ENCODE data around the gene TSEN54. TPM values are rescaled to one million over a fixed set of nuclear protein-coding genes. Genes with fewer than 3 reads are reported as not detected.

Gene TSEN54
- total RNA-seq, 1 donor from 2014 or later: 8.9 TPM

DNA sequence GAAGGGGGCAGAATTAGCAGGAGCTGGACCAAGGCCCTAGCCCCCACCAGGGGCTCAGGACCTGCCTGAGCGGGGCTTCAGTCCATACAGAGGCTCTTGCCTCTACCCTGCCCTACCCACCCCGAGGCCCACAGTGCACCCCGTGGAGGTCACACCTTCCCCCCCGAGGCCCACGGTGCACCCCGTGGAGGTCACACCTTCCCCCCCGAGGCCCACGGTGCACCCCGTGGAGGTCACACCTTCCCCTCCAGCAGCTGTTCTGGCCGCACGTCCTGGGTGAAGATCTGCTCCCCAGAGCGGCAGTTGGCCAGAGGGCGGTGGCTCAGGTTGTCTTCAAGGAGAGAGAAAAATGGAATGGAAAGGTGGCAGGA is 12.4 kb upstream of the TSEN54 start:
- DNase-seq (ENCODE audit: low read depth in 2 of 2): no peak

DNA sequence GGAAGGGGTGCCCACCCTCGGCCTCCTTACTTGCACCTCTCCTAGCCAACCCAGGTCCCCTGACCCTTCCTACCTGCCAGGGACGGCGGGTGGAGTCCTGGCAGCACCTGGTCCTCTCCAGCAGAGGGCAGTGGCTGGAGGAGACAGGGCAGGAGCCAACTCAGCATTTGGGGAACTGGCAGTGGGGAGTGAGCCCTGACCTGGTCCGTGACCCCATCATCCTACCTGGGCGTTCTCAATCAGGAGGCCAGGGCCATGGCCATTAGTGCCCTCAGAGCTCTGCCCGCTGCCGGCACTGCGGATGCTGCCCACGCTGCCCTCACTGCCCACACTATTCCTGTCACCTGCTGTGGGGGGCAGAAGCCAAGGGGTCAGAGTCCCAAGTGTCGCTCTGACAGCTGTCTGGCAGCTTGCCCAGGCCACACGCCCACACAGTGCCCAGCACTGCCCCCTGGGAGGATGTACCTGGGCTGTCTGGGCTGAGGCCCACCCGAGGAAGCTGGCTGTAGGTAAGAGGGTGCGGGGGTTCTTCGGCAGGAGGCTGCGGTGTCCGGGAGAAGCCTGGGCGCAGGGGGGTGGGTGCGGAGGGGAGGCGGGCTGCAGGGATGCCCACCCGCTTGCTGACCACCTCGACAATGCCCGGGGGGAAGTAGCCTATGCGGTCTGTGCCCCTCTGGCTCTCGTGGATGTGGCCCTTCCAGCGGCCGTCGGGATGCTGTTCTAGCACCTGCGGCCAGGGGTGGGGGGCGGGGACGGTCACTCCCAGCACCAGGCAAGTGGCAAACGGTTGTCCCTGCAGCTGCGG is 11.8 kb upstream of the TSEN54 start:
- DNase-seq (ENCODE audit: low read depth in 2 of 2): no peak

DNA sequence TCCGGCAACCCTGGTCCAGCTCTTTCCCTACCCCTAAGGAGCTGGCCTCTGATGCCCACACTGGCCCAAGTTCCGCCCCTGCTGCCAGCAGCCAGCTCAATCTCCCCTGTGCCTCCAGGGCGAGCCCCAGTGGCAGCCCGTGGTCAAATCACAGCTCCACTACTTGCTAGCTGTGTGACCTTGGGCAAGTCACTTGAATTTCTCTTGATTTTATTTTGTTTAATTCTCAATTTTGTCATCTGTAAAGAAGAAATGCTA is 11.2 kb upstream of the TSEN54 start:
- DNase-seq (ENCODE audit: low read depth in 2 of 2): no peak

DNA sequence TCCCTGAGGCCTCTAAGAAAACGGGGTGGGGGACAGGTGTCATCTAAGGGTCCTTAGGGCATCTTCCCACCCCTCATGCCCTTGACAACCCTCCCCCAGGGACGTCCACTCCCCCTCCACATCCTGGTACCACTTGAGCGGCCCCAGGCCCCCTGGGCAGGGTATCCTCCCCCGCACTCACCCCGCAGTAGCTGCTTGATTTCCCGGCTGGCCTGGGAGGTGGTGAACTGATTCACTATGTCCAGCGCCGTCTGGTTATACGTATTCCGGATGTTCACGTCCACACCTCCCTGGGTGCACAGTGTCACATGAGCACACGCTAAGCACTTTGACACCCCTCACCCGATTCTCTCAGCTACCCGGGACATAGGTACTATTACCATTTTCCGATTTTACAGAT is 10.7 kb upstream of the TSEN54 start:
- DNase-seq (ENCODE audit: low read depth in 2 of 2): no peak

DNA sequence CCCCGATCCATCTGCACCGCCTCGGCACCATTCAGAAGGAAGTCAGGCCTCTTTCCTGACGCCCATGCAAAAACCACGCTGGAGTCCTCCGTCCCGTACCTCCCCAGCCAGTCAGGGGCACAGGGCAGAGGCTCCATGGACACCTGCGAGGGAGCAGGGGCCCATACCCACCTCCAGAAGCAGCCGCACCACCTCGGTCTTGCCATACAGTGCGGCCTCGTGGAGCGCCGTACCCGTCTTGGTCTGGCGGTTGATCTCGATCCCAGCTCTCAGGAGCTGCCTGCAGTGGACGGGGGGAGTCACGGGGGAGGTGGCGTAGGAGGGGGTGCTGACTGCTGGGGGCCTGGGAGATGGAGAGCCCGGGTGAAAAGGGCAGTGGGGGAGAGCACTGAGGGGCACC is 10.2 kb upstream of the TSEN54 start:
- DNase-seq (ENCODE audit: low read depth in 2 of 2): no peak

DNA sequence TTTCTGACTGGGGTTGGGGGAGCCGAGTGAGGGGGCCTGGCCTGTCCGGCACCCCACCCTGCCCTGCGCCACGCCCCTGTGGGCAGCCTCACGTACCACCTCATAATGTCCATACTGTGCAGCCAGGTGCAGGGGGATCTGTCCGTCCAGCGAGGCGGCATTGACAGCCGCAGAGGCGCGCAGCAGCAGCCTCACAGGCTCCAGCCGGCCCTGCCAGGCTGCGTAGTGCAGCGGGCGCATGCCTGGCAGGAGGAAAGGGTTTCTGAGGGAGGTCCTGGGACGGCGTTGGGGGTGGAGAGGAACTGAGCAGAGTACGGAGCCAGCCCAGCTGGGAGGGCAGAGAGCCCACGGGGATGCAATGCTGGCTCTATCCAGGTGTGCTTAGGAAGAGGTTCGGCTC is 9.4 kb upstream of the TSEN54 start:
- DNase-seq (ENCODE audit: low read depth in 2 of 2): no peak

DNA sequence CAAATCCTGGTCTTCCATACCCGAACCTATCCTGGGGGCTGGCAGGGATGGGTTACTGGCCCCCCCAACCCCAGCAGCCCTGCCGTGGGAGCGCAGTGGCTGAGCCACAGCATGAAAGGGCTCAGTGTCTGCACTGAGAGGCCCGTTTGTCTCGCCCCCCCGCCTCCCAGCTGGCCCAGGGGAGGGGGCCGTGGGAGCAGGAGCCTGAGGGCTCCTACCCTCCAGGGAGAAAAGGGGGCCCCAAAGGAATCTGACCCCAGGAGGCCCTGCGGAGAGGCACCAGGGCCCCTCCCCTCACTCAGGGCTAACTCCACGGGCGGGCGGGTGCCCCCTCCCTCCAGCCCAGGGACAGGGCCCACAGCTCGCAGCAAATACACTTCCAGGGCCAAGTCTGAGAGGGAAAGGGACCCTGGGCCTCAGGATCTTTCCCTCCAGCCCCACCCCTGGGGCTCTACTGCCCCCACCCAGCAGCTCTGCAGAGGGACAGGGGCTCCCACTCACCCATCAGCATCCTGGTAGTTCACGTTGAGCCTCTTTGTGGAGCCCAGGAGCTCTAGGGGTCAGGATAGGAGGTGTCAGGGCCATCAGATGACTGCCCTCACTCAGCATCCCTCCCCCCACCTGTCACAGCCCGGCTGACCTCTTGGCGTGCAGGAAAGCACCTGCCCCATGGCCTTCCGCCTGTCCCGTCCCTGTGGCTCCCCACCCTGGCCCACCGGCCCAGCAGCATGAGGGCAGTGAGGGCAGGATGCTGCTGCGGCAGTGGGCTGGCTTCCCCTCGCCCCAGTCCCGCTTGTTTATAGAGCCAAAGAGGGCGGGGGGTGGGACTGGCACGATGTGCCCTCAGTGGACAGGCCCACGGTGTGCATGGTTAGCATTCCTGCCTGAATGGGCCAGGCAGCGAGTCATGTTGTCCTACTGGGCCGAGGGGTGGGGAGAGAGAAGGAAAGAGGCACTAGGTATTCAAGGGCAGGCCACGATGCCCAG is 8.3 kb upstream of the TSEN54 start:
- no peak for DNase-seq (ENCODE audit: low read depth in 2 of 2)

DNA sequence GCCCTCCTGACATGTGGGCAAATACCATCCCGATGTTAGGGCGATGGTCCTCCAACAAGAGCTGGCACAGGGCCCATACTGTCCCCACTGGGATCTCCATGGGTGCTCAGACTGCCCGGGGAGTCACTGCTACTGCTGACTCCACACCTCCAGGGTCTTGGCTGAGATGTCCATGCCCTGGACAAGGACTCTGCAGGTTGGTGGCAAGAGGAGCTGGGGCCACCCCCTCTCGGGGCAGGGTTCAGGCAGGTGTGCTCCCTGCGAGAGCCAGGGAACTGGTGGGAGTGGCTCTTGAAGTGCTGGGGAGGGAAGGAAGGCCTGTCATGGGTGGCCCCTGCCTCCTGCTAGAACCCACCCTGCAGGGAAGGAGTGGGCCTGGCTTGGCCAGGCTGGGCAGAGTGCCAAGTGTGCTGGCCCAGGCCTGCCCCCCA is 7.4 kb upstream of the TSEN54 start:
- DNase-seq (ENCODE audit: low read depth in 2 of 2): no peak

DNA sequence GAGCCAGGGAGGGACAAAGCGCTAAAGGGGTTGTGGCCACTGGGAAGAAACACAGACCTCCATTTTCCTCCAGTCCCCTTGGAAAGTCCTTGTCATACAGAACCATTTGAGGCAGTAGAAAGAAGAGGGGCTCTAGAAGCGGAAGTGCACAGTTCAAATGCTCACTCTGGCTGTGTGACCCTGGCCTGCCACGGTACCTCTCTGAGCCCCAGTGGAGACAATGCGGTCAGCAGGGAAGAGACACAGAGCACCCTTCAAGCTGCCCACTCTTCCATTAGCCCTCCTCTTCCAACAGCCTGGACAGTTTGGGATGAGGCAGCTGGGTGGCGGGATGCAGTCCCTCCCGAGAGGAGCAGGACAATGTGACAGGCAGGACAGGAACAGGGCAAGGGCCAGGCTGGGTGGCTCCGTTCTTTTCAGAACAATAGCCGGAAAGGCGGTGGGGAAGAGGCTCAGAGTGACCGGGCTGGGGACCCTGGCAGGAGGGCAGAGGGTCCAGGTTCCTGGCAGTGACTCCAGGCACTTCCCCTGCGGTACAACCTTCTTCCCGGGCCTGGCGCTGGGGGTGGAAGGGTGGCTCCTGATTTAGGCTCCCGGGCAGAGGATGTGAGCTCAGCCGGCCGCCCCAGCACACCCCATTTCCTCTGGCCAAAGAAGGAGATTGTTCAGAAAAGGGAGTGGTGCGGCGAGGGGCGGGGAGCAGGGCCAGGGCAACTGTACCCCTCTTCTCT is 6.6 kb upstream of the TSEN54 start:
- peak; percentile 45 to 75 for DNase-seq (ENCODE audit: low read depth in 2 of 2)

DNA sequence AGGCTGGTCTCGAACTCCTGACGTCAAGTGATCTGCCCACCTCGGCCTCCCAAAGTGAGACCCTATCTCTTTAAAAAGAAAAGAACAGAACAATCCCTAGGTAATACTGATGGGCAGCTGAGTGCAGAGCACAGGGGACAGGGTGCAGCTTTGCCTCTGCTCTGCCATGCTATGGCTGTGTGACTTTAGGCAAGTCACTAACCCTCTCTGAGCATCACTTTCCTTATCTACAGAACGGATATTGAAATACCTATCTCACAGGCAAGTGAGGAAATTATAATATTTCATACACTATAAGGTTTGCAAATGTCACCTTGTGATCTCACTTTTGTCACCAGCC is 5.1 kb upstream of the TSEN54 start:
- DNase-seq (ENCODE audit: low read depth in 2 of 2): no peak

DNA sequence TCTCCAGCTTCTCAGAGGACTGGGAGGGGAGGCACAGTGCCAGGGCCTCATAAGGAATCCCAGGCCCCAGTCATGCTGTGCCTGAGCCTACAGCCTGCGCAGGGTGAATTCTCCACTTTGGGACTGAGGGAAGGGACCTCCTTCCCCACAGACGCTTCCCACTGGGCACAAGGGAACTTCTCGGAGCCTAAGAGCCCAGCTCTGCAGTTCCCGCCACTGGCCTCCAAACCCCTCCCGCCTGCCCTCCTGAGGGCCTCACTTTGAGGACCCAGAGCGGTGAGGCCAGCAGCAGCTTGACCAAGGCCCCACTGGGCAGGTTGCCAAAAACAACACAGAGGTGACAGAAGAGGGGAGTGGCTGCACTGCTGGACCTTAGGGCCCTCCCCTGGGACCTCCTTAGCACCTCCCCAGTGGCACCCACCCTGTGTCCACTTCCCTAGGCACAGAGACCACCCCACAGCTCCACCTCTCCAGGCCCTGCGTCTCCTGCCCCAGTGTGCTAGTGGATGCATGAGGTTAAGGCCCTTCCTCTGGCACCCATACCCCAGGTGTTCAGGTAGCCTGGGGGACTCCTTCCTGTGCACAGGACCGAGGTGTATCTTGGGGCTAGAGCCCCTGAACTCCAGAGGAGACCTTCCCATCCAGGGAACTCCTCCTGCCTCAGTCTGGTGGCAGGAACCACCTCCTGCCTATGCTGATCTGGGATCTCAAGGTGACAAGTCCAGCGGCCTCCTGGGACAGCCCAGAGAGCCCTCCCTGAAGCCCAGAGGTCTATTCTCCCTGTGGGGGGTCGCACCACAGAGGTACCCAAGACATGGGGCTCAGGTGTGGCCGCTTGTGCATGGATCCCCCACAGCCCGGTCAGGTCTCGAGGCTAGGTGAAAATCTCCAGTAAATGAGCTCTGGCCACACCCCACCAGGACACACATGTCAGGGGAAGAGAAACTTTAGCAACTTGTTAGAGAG is 4.4 kb upstream of the TSEN54 start:
- DNase-seq (ENCODE audit: low read depth in 2 of 2): peak; percentile 34 to 61

DNA sequence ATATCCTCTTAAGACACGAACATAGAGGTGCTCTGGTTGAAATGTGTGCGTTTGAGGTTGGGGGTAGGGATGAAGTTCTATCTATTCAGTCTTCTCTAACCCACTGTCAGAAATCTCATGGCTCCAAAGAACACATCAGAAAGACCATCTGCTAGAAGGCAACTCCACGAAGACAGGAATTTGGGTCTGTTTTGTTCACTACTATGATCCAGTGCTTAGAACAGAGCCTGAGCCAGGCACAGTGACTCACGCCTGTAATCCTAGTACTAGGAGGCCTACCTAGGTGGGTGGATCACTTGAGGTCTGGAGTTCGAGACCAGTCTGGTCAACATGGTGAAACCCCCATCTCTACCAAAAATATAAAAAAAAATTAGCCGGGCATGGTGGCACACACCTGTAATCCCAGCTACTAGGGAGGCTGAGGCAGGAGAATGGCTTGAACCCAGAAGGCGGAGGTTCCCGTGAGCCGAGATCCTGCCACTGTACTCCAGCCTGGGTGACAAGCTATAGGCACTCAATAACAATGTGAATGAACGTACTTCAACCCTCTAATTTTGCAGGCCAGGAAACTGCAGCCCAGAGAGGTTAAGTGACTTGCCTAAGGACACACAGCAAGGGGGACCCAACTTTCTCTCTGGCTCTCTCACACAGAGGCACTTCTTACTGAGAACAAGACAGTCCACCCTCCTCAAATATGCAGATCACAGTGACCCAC is 3.2 kb upstream of the TSEN54 start:
- DNase-seq (ENCODE audit: low read depth in 2 of 2): peak in 1 of 2 donors; percentile 38

DNA sequence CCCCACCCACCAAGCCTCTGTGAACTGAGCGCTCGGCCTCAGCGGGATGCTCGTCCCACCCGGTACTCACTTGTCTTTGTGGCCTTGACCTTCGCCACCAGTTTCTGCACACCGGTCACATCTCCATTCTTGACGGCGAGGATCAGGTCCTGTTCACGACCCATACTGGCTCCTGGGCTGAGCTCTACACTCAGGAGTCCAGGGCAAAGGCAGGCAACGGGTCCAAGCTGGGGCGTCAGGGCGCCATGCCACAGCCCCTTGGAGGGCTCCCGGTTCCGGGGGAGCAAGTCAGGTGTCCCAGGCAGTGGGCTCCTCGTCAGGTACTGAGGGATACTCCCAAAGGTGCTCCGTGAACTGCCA is 2.7 kb upstream of the TSEN54 start:
- no peak for DNase-seq (ENCODE audit: low read depth in 2 of 2)

DNA sequence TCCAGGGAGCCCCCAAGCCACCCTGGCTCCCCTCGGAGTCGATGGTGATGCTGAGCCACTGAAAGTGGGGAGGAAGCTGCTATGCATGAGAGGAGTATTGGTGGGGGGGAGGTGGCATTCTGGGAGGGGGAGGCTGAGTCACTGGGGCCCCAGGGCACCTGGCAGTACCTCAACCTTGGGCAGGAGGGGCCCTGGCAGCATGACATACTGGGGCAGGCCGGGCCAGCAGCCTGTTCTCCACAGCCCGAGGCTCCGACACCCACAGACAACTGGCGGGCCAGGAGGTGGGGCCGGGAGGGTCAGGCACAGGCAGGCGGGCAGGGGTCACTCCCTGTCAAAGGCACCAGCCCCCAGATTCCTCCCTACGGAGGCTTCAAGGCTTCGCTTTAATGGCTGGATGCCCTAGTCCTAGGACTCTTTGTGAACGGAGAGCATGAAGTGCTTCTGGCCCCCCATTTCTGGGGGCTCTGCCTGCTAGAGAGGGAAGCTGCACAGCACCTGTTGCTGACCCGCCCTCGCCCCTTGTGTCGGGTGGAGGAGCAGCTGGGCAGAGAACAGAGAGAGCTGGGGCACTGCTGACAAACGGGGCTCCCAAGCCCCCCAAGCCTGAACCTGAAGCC is 1.9 kb upstream of the TSEN54 start:
- no peak for DNase-seq (ENCODE audit: low read depth in 2 of 2)

DNA sequence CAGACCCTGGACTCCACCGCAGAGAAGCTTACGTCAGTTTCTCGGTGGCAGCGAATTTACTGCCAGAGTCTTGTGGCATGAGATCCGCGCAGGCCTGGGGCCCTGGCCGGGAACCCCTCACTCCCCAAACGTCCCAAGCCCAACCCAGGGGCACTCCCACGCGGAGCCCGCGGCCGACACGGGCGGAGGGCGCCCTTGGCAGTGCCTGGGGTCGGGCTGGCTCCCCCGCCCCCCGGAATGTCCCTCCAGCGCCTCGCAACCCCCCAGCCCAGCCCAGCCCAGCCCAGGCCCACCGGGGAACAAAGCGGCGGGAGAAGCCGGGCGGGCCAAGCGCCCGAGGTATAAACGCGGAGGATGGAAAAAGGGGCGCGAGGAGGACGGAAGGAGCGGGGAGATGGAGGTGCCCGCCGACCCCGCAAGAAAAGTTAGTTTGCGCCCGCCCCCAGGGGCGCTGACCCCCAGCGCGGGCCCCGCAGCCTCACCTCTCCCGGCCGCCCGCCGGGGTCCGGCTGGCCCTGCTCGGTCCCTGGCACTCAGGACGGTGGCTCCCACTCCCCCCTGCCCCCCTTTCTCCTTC is 1.3 kb upstream of the TSEN54 start:
- no peak for DNase-seq (ENCODE audit: low read depth in 2 of 2)

DNA sequence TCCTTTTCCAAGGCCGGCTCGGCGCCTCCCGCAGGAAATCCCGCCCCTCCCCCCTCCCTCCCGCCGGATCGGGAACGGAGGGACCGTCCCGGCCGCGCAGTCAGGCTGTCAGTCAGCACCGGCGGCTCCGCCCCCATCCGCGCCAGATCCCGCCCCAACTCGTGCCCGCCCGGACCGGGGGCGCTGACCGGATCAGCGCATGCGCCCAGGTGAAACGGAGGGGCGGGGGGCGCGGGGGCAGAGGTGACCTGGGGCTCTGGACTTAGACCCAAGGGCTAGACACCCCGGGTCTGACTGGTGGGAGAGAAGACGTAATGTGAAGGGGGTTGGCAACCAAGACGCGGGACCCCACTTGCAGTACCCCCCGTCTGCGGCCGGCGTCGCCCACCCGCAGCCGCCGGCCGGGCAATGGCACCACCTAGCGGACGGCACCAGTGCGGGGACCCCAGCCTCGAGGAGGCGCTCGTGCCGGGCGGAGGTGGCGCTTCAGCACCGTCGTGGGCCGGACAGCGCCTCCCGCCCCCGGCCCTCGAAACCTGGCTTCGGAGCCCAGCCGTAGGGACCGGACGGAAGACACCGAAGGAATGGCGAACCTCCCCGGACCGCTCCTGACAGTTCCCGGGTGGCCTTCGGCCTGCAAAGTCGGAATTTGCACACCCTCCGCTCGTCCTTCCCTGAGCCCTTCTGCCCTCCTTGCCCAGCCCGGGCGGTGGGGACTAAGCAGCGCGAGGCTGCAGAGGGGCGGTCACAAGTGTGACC is 653 bp upstream of the TSEN54 start, which contains the start of gene CASKIN2:
TSS of gene CASKIN2 (minus strand) at position 42 of the 759 bp plus-strand sequence. CDS start 1,733 bp downstream, outside the sequence.
- peak; percentile 92 to 96 for DNase-seq (ENCODE audit: low read depth in 2 of 2)

DNA sequence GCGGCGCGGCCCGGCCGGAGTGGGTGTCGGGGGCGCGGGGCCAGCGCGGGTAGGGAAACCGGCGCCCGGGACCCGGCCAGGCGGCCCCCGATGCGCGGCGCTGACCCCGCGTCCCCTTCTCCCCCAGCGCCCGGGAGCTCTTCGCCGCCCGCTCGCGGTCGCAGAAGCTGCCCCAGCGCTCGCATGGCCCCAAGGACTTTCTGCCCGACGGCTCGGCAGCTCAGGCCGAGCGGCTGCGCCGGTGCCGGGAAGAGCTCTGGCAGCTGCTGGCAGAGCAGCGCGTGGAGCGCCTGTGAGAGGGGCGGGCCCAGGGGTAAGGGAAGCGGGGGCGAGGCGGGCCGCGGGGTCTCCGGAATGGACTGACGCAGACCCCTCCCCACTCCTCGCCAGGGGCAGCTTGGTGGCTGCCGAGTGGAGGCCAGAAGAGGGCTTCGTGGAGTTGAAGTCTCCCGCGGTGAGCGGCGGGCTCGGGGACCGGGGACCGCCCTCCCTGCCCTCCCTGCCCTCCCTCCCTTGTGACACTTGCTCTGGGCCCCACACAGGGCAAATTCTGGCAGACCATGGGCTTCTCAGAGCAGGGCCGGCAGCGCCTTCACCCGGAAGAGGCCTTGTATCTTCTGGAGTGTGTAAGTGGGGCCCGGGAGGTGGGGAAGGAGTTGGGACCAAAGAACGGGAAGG is 430 bp downstream of the TSEN54 start:
- DNase-seq (ENCODE audit: low read depth in 2 of 2): peak; percentile 33 to 37

DNA sequence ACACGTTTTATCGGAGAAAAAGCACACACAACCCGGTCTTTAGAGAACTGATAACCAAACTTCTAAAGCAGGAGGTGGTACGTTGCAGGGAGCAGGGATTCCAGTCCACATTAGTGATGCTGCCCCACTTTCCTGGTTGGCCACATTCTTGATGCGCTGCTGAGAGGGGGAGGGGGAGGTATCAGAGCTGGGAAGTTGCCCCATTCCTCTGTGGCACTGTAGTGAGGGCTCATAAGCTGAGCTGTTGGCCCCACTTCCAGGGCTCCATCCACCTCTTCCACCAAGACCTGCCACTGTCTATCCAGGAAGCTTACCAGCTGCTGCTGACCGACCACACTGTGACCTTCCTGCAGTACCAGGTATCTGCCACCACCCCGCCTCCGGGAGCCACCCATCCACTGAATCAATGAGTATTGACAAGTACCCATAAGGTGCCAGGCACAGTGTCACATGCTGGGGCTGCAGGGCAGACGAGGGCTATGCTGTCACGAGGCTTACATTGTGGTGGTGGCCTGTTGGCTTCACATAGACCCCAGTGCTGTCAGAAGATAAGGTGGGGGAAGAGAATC is 1.1 kb downstream of the TSEN54 start:
- DNase-seq (ENCODE audit: low read depth in 2 of 2): no peak
